GOT3 (cell line): Measurements from ENCODE around the gene ZNF580.

ENCODE experiments used
- DNase-seq: peaks from one replicate; lab custom pipeline; 2025; ENCODE audit warnings: mixed read lengths; lab: John Stamatoyannopoulos, UW

The ZNF580 gene

DNA sequence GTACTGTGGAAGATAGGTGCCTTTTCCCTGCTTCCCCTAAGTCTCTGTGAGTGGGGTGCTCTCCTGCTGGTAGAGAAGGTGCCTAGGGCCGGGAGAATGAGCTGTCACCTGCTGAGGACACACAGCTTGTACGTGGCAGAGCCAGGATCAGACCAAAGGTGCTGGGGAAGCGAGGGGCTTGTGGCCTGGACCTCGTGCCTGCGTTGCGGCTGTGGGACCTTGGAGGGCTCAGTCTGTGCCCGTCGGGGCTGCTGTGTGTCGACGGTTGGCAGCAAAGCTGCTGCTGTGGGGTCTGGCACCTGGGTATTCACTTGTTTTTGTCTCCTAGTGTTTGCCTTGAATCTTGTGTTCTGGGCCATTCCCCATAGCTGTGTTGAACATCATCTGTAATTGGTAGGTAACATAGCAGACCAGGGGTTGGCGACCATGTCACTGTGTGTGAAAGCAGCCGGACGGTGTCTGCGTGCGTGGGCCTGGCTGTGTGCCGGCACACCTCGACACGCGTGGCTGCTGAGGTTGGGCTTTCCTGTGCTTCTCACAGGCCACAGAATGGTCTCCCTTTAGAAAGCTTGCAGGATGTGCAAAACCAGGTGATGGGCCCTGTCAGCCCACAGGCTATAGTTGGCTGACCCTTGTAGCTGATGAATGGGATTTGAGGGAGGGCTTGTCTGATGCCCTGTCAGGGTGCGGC lies 23.2 kb downstream of the ZNF580 start:
- no peak for DNase-seq

DNA sequence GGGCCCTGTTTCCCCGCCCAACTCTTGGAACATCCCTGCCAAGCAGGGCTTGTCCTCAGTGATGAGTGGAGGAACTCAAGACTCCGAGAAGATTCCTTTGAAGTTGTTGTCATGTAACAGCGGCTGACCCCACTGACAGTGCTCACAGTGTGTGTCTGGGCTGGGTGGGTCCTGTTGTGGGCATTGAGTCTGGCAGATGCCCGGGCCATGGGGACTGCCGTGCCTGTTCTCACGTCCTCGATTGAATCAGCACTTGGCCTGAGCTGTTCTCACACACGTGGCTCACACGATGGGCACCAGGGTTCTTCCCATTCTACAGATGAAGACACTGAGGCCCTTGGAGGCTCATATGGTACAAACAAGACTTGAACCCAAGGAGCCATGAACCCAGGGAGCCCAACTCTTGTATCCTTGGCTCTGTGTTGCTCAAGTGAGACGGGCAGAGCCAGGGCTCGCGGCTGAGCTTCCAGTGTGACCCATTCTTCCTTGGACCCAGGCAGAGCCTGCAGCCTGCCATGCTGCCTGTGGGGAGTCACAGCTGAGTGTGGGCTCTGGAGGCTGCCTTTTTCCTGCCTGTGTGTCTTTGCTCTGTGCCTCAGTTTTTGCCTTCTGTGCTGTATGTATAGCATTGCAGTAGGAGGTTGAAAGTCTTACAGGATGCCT lies 25.7 kb downstream of the ZNF580 start:
- no peak for DNase-seq

DNA sequence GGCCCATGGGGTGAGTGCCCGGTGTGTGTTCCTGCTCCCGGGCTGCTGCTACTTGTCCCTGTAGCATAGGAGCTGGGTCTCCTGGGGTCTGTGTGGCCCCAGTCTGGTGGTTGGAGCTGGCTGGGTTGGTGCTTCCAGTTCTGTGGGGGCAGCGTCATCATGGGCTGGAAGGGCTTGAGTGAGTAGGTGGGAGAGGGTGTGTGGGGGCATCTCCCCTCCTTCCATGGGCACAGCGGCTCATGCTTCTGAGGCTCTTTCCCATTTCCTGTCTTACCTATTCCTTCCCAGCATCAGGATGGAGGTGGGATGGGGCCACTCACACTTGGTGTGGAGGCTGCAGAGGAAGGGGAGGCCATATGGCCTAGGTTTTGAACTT lies 26.2 kb downstream of the ZNF580 start:
- no peak for DNase-seq

DNA sequence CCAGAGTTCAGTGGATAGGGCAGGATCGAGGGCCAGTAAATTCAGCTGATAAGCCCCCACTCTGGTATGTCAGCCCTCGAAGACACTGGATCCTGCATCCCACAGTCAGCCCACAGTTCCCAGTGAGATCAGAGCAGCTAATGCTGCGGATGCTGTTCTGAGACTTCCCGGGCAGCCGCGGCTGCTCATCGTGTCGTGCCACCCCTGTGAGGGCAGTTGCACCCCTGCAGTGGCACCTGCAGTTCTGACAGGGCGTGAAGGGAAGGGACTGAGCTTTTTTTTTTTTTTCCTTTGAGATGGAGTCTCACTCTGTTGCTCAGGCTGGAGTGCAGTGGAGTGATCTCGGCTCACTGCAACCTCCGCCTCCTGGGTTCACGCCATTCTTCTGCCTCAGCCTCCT lies 26.7 kb downstream of the ZNF580 start:
- no peak for DNase-seq

DNA sequence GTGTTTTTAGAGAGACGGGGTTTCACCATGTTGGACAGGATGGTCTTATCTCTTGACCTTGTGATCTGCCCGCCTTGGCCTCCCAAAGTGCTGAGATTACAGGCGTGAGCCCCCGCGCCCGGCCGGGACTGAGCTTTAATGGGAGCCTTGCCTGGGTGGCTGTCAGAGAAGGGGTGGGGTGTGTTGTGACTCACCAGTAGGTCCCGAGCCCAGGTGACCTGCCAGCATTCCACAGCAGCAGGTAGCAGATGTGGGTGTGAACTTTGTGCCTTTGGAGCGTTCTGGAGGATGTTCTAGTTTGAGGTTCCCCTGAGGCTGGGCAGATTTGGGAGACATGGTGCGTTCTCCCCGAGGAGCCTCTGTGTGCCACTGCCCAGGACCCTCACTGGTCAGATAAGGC lies 27.2 kb downstream of the ZNF580 start:
- no peak for DNase-seq

DNA sequence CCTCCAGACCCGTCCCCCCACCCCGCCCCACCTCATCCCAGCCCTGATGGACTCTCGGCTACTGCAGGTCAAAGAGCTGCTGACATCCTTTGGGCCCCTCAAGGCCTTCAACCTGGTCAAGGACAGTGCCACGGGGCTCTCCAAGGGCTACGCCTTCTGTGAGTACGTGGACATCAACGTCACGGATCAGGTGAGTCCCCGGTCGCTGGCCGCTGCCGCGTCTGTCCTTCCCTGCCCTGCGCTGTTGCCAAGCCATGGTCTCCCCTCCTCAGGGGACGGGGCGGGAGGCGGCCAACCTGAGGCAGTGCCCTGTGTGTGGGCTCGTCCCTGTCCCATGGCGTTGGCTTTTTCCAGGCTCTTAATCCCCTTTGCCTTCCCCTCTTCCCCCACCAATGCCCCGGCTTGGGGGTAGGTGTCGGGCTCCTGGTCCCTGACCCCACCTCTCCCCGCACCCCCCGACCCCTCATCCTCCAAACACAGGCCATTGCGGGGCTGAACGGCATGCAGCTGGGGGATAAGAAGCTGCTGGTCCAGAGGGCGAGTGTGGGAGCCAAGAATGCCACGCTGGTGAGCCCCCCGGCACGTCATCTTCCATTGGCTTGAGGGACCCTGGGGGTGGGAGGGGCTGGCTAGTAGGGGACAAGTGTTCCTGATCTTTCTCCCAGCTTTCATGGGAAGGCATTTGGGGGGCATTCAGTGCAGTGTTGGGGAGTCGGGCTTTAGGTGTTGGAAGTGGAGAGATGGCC lies 28.0 kb downstream of the ZNF580 start:
- DNase-seq, result no peak

DNA sequence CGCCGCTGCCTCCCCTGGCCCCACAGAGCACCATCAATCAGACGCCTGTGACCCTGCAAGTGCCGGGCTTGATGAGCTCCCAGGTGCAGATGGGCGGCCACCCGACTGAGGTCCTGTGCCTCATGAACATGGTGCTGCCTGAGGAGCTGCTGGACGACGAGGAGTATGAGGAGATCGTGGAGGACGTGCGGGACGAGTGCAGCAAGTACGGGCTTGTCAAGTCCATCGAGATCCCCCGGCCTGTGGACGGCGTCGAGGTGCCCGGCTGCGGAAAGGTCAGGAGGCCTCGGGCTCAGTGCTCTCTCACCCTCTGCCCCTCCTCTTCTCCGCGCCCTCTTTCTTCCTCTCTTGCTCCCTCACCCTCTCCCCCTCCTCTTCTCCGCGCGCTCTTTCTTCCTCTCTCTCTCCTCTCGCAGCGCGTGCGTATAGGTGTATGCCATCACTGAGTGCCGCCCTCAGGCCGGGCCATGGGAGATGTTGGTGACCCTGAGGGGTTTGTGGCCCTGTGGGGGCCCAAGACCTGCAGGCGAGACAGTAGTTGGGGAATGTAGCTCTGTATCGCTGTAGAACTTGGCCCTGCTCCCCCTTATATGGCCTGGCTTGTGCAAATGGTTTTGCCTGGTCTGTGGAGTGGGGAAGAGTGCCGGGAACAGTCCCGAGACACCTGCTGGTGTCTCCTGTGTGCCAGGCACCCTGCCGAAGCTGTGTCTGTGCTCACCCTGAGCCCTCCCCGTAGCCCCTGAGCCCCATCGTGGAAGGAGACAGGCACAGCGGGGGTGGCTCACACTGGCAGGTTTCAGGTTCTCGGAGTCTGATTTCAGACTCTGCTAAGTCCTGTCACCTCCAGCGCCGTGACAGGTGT lies 28.8 kb downstream of the ZNF580 start:
- DNase-seq, result no peak

DNA sequence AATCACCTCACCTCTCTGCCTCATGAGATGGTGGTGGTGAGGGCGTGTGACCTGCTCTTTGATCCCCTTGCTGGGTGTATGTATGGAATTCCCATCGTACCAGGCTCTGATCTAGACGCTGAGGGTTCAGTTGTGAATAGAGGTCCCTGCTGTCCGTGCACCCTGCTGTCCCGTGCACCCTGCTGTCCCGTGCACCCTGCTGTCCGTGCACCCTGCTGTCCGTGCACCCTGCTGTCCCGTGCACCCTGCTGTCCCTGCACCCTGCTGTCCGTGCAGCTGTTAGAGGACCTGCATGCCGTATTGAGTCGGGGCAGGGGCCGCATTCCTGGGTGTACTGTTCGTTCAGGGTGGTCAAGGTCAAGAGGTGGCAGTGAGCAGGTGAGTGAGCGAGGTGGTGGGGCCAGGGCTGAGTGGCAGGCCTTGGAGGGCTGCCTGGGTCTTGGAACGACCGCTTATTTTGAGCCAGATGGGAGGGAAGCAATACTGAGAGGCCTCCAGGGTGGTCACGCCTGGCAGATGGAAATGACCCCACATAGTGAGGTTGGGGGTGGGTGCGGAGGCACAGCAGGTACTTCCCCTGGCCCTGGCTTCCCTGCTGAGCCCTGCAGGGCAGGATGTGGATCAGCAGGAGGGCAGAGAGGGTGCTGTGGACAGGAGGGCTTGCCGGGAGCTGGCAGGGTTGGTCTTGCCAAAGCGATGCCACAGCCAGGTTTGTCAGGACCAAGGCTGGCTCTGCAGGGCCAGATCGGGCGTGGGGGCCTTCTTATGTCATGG lies 29.7 kb downstream of the ZNF580 start:
- DNase-seq, result no peak

DNA sequence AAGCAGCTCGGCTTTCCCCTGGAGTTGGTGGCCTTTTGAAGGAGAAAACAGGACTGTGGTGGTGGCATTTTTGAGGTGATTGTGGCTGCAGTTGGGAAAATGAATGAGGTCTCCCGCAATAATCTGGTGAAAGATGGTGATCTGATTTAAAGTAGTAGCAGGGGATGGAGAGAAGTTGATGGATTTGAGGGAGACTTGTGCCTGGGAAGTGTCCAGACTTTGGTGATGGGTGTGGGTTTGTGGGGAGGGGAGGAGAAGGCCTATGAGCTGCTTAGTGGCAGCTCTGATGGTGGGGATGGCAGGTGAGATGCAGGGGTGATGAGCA lies 30.2 kb downstream of the ZNF580 start:
- DNase-seq, result no peak

DNA sequence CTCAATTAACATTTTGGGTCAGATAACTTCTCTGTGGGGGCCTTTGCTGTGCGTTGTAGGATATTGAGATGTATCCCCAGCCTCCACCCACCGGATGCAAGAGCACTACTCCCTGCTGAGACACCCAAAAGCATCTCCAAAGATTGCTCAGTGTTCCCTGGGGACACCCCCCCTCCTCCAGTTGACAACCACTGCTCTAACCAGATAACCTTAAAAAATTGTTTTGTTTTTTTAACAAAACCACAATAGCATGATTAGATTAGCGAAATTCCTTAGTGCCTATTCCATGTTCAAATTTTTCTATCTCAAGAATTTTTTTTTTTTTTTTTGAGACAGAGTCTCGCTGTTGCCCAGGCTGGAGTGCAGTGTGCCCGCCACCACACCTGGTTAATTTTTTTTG lies 31.6 kb downstream of the ZNF580 start:
- no peak for DNase-seq

DNA sequence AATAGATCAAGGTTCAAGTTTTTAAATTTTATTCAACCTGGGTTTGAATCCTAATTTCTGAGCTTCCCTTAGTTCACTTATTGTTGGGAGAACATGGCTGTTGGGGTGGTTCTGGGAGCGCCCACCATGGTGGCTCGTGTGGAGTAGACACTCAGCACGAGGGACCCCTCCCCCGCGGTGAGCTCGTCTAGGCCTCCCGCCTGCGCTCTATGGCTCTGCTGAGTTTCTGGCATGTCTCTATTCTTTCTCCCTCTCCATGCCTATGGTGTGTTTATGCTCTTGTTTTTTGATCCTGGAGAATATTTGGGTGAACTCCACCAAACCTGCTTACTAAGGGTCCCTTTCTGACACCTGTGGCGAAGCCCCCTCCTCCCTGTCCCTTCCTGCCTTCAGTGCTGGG lies 32.7 kb downstream of the ZNF580 start:
- no peak for DNase-seq

DNA sequence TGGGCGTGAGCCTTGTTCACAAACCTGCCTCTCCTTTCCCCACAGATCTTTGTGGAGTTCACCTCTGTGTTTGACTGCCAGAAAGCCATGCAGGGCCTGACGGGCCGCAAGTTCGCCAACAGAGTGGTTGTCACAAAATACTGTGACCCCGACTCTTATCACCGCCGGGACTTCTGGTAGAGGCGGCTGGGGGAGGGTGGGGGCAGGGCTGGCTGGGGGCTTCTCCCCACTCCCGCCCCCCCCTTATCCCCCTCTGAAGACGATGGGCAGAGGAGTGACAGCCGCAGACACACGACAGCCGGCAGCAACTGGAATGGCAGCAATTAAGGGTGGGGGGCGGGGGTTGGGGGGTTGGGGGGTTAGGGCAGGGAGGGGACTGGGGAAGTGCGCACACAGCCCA lies 33.1 kb downstream of the ZNF580 start:
- no peak for DNase-seq

DNA sequence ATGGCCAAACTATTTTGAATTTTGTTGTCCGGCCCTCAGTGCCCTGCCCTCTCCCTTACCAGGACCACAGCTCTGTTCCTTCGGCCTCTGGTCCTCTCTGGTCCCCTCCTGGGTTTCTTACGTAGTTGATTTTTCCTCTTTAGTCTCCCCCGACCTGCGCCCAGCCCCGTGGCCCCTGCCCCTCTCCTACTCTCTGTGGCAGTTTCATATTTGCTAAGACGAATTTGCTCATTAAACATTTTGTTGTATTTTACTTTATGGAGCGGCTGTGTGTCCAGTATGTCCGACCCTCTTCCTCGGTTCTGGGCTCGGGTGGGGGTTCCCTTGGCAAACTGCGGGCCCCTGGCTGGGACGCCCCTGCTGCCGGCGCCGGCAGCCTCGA lies 33.6 kb downstream of the ZNF580 start:
- DNase-seq, result no peak

DNA sequence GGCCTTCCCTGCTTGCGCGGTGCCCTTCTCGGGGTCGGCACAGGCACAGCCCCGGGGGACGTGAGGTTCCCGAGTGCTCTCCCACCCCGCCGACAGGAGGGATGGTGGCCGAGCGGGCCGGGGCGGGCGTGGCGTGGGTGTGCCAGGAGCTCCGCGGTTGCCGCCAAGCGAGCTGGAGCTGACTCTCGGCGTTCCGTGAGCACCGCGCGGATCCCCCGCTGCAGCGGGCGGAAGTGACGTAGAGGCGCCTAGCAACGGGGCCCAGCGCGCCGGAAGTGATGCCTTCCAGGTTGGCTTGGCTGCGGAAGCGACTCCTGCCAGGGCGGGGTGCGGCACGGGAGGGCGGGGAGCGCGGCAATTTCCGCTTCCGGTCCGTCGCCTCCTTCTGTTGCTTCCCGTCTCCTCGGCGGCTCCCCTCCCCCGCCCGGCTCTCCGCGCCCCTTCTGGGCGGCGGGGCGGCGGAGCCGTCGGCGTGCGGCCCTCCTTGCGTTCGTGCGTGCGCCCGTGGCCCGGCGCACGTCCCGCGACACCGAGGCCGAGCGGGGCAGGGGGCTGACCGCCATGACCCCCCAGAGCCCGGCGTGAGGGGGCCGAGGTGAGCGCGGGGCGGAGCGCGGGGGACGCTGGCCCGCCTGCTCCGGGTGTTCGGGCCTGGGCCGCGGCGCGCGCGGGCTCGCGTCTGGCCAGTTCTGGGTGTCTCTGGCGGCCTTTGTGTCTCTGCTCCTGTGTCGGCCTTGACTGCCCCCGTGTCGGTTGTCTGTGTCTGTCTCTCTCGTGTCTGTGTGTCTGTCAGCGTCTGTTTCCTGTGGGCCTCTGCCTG lies 34.2 kb downstream of the ZNF580 start, which contains the start of gene EPN1:
Gene EPN1 (plus strand): TSS at position 386 of the 820 bp plus-strand sequence. CDS start 3,402 bp downstream, outside the sequence.
- DNase-seq, result peak; percentile 88

DNA sequence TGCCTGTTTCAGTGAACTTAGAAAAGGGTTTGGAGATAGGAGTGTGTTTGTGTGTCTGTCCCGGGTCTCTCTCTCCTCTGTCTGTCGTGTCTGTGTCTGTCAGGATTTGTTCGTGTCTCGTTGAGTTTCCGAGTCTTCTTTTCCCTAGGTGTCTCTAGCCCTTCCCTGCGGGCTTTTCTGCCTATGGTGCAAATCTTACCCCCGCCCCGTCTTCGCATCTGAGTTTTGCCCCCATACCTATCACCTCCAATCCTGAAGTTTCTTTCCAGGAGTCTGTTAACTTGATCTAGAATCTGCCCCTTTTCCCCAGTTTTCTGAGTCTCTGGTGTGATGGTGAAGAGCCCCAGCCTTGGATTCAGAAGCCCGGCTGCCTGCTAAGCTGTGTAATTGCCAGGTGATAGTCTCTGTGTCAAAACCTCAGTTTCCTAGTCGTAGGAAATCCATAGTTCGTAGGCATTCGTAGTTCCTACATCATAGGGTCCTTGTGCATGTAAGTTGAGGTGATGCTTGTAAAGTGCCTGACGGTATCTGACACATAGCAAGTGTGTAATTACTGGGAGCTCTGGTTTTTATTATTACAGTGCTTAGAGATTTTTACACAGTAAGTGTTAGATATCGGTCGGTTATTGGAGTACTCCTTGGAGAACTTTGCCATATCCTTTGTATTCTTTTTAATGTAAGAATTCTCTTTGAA lies 35.0 kb downstream of the ZNF580 start:
- DNase-seq, result no peak

DNA sequence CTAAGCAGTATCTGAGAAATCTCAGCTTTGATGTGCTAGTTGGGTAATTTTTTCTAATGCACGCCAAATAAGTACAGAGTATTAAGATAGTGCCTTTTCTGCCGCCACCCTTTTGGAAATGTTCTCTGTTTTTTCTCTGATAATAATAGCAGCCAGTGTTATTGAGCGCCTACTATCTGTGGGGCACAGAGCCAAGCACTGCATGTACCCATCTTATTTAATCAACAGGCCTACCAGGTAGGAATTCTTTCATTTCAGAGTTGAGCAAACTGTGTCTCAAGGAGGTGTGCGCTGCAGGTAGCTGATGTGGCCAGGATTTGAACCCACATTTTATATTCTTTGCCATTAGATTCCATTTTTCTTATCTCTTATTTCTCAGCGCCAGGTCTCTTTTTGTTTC lies 35.6 kb downstream of the ZNF580 start:
- DNase-seq, result no peak

DNA sequence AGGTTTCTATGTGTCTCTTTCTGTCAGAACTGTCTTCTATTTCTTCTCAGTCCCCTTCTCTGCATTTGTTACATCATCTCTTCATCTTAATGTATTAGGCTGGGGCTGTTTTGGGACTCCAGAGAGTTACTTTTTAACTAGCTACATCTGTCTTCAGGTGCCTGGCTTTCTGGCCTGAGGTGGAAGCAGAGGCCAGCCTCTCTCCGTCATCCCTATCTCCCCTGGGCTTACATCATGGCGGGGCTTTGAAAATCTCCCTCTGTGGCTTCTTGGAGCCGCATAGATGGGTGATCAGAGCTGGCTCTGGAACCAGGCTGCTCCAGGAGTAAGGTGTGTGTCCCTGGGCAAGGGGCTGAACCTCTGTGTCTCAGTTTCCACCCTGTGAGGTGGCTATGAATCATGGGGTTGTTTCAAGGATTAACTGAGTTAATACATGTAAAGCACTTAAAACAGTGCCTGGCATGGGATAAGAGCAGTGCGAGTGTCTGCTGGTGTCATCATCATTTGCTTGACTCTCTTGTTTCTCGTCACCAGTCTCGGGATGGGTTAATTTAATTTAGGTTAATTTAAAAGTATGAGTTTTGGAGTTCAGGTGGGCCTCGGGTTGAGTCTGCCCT lies 36.2 kb downstream of the ZNF580 start:
- no peak for DNase-seq

DNA sequence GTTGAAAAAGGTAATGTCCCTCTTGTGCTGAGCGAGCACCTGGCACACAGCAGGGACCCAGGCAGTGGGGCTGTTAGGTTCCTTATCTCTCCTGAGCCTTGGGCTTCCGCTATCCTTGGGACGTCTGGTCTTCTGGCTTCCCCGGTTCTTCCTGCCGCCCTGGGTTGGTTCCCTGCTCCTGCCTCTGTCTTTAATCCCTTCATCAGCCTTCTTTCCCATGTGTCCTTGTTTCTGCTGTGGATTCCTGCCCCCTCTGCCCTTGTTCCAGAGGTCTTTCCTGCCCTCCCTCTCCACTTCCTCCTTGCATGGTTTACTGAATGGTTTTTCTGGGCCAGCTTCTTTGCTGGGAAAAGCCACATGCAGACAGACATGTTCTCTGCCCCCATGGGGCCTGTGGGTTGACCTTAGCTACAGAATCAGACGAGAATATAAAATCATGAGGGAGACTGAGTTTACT lies 36.8 kb downstream of the ZNF580 start:
- no peak for DNase-seq

DNA sequence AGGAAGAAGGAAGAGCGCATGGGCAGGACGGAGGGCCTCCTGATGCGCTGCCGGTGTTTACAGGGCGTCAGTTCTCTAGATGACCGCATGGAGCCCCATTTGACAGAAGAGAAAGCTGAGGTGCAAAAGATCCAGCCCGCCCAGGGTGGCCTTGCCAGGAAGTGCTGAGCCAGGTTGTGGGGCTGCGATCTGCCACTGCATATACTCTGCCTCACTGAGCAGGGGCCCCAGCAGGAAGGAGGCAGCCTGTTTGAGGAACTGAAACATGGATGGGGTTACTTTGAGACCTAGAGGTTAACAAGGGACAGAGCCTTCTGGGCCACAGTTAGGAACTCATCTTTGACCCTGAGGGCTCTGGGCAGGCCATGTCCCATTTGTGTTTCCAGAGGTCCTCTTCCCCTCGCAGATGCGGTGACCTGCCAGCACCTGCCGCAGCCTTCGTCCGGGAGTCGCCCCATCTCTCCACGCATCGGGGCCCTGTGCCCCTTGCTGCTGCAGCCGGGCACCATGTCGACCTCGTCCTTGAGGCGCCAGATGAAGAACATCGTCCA lies 37.4 kb downstream of the ZNF580 start:
- no peak for DNase-seq
